HepG2 (cell line): ENCODE data around the gene AS3MT. TPM values are rescaled to one million over a fixed set of nuclear protein-coding genes. Genes with fewer than 3 reads are reported as not detected.

Experiments
- ATAC-seq: fragments of 200-7000 bp; cut with Tn5 transposase; 3 replicates; pipeline ENCODE4 v1.9.1; 2020; ENCODE audit warnings: mild to moderate bottlenecking, moderate library complexity
- BruUV-seq: library from RNA; stranded (reverse); fragments of 400-500 nt; replicated peaks from 2 replicates; lab custom pipeline; 2021; lab: Mats Ljungman, UMichigan
- CTCF ChIA-PET: fragments of 300-600 bp; formaldehyde crosslinking; extraction: SDS; loops from one replicate; lab custom pipeline; 2021; ENCODE audit warnings: low total read pairs, inconsistent platforms, low intra/inter-chr PET ratio; lab: Yijun Ruan, JAX
- POLR2A ChIA-PET: fragments of 350-600 bp; sonication (Branson Sonifier 250); formaldehyde crosslinking; loops from one replicate; lab custom pipeline; 2020; ENCODE audit warnings: antibody characterized with exemption, inconsistent platforms; lab: Yijun Ruan, JAX
- DNase-seq: peaks from one replicate; pipeline ENCODE4 v3.0.0-alpha.2; 2015; ENCODE audit warnings: low spot score
- FAIRE-seq: peaks from 3 replicates; lab custom pipeline; 2011; peaks lifted over from hg19 to GRCh38; lab: Jason Lieb, UNC
- H2AFZ ChIP-seq: one replicate; pipeline ENCODE4 v1.6.1; 2011; ENCODE audit warnings: low read length, inconsistent platforms
- H3K27ac ChIP-seq: fragments of 300-600 bp; 3 replicates; pipeline ENCODE4 v1.8.0; 2011; ENCODE audit warnings: mixed run types, mild to moderate bottlenecking, mixed read lengths, low read length, inconsistent platforms; ENCODE audit not compliant: insufficient read depth; ENCODE audit errors: extremely low read length
- H3K27me3 ChIP-seq, 2 experiments: fragments of 200-600 bp in 1 of 2; 2 replicates in 1 of 2; 3 replicates in 1 of 2; pipeline versions ENCODE4 v1.6.0 to v1.8.0; 2011; ENCODE audit warnings: low read length in 2 of 2, mild to moderate bottlenecking in 2 of 2, moderate library complexity in 2 of 2, inconsistent platforms in 1 of 2; ENCODE audit not compliant: insufficient read depth in 2 of 2, control insufficient read depth in 1 of 2
- H3K36me3 ChIP-seq, 2 experiments: fragments of 200-600 bp in 1 of 2; replicated peaks in 1 of 2; 2 replicates in 1 of 2; 3 replicates in 1 of 2; pipeline versions ENCODE4 v1.5.1 to v1.8.0; 2011; ENCODE audit warnings: low read length in 2 of 2, inconsistent platforms in 1 of 2; ENCODE audit not compliant: insufficient read depth in 2 of 2, control insufficient read depth in 1 of 2
- H3K4me1 ChIP-seq: 2 replicates; pipeline ENCODE4 v1.5.1; 2012; ENCODE audit warnings: low read length, inconsistent platforms; ENCODE audit not compliant: insufficient read depth
- H3K4me2 ChIP-seq: 2 replicates; pipeline ENCODE4 v1.6.0; 2011; ENCODE audit warnings: low read depth, low read length, inconsistent platforms
- H3K4me3 ChIP-seq, 3 experiments: fragments of 200-600 bp in 1 of 3; sonication (generic), shearing (Covaris generic) in 1 of 3; replicated peaks in 1 of 3; 2 replicates each; pipeline ENCODE4 v1.5.1; 2011 to 2016; ENCODE audit warnings: low read length in 3 of 3, inconsistent platforms in 2 of 3, low read depth in 2 of 3, mild to moderate bottlenecking in 2 of 3, control low read depth in 1 of 3, mixed read lengths in 1 of 3; ENCODE audit not compliant: insufficient read depth in 1 of 3
- H3K79me2 ChIP-seq: one replicate; pipeline ENCODE4 v1.6.1; 2011; ENCODE audit warnings: low read length, inconsistent platforms; ENCODE audit not compliant: insufficient read depth
- H3K9ac ChIP-seq: 2 replicates; pipeline ENCODE4 v1.6.0; 2011; ENCODE audit warnings: mild to moderate bottlenecking, low read depth, low read length, inconsistent platforms; ENCODE audit not compliant: insufficient read depth
- H3K9me3 ChIP-seq: 2 replicates; pipeline ENCODE4 v1.5.1; 2012; ENCODE audit warnings: mild to moderate bottlenecking, low read length
- H4K20me1 ChIP-seq: 2 replicates; pipeline ENCODE4 v1.6.0; 2011; ENCODE audit warnings: inconsistent platforms, mild to moderate bottlenecking, low read length, moderate library complexity; ENCODE audit not compliant: insufficient read depth
- BORCS8-MEF2B ChIP-seq: sonication (generic); formaldehyde crosslinking; IDR thresholded peaks from 2 replicates; pipeline ENCODE4 v1.8.0; 2022; ENCODE audit warnings: mild to moderate bottlenecking, missing genetic modification reagents
- ISL2 ChIP-seq: sonication (generic); formaldehyde crosslinking; IDR thresholded peaks from 2 replicates; pipeline ENCODE4 v1.5.0; 2020; ENCODE audit warnings: missing genetic modification reagents
- LCORL ChIP-seq, 2 experiments: fragments of 450-650 bp in 1 of 2; sonication (generic) in 1 of 2; formaldehyde crosslinking in 1 of 2; IDR thresholded peaks; 2 replicates each; pipeline versions ENCODE4 v1.5.0 to v1.6.1; 2017 to 2020; ENCODE audit warnings: antibody characterized with exemption in 1 of 2, missing genetic modification reagents in 1 of 2
- MED13 ChIP-seq: sonication (generic); formaldehyde crosslinking; IDR thresholded peaks from 2 replicates; pipeline ENCODE4 v1.5.0; 2020; ENCODE audit warnings: missing genetic modification reagents
- RBFOX2 ChIP-seq: fragments of 200-400 bp; formaldehyde crosslinking; IDR thresholded peaks from 2 replicates; pipeline ENCODE4 v1.6.1; 2017; ENCODE audit warnings: low read depth, mild to moderate bottlenecking, low read length
- SRSF4 ChIP-seq: fragments of 200-400 bp; formaldehyde crosslinking; IDR thresholded peaks from one replicate; pipeline ENCODE4 v1.6.1; 2018; ENCODE audit warnings: mild to moderate bottlenecking, low read depth, low read length, moderate library complexity; ENCODE audit not compliant: poor library complexity, severe bottlenecking
- THYN1 ChIP-seq: sonication (generic); formaldehyde crosslinking; IDR thresholded peaks from 2 replicates; pipeline ENCODE4 v1.8.1; 2023; ENCODE audit warnings: low read depth, mild to moderate bottlenecking, moderate library complexity, missing genetic modification reagents, borderline replicate concordance
- XRCC5 ChIP-seq: fragments of 200-400 bp; formaldehyde crosslinking; optimal IDR thresholded peaks from 2 replicates; pipeline ENCODE3; 2017; ENCODE audit warnings: mild to moderate bottlenecking, low read length
- ZBTB38 ChIP-seq: sonication (generic); formaldehyde crosslinking; IDR thresholded peaks from 2 replicates; pipeline ENCODE4 v1.5.1; 2020; ENCODE audit warnings: mild to moderate bottlenecking, missing genetic modification reagents
- ZNF180 ChIP-seq: sonication (generic); formaldehyde crosslinking; IDR thresholded peaks from 2 replicates; pipeline ENCODE4 v1.4.0; 2020; ENCODE audit warnings: low read depth, missing genetic modification reagents, borderline replicate concordance
- ZNF292 ChIP-seq: sonication (generic); formaldehyde crosslinking; IDR thresholded peaks from 2 replicates; pipeline ENCODE4 v1.8.1; 2022; ENCODE audit warnings: mild to moderate bottlenecking, low read depth, missing genetic modification reagents, borderline replicate concordance
- ZNF713 ChIP-seq: sonication (generic); formaldehyde crosslinking; IDR thresholded peaks from 2 replicates; pipeline ENCODE4 v1.4.0; 2020; ENCODE audit warnings: mild to moderate bottlenecking, missing genetic modification reagents
- WGBS: methylation state at CpG from one replicate; pipeline ENCODE4 v1.1.6; 2017; ENCODE audit warnings: low lambda C conversion rate; 5-methylcytosine and 5-hydroxymethylcytosine counted together
- in situ Hi-C: cut with HindIII; loops from 2 replicates; pipeline ENCODE4 v1.10.0; 2017; ENCODE audit warnings: low pct_unique_long_range_greater_than_20kb; ENCODE audit not compliant: extremely low pct_ligation_motif_present
- intact Hi-C: fragments of 100-400 bp; cut with micrococcal nuclease; formaldehyde crosslinking; loops from one replicate; pipeline ENCODE4 v1.10.0; 2022; ENCODE audit not compliant: unreplicated experiment
- polyA plus RNA-seq, 8 experiments: library from polyadenylated mRNA; depleted of rRNA in 3 of 8; stranded (reverse) in 7 of 8; unstranded in 1 of 8; fragments of >200 nt; fragmentation: Illumina TruSeq in 4 of 8; extraction: Trizol in 4 of 8; gene quantifications; 2 replicates each; pipeline versions ENCODE4 v1.2.1 to v1.2.3, GENCODE V29; 2011 to 2016; ENCODE audit warnings: low read depth in 4 of 8, missing spikeins in 1 of 8, mixed read lengths in 1 of 8; ENCODE audit not compliant: insufficient read depth in 1 of 8
- total RNA-seq, 5 experiments: library from RNA; depleted of rRNA; stranded (reverse); fragments of >200 nt; fragmentation: Illumina TruSeq; extraction: Trizol; gene quantifications; 2 replicates each; pipeline ENCODE4 v1.2.3, GENCODE V29; 2016; ENCODE audit warnings: low read depth in 1 of 5
- TF ChIP-seq, protein P1 (sequence below): sonication (generic); formaldehyde crosslinking; IDR thresholded peaks from 2 replicates; pipeline ENCODE4 v1.8.0; 2022; ENCODE audit warnings: missing genetic modification reagents, mild to moderate bottlenecking, inconsistent platforms, borderline replicate concordance

The AS3MT gene
- total and polyA plus RNA-seq, 2 of the 13 experiments (the other 11 are each of a cell fraction or from before 2014, with no cell fraction given), result 8.7 to 17.4 TPM

GRCh38 chr10:102870221-102870620 lies 951 bp downstream of the AS3MT start (continued):
- TF ChIP-seq BORCS8-MEF2B (CRISPR knock-in tag) (no peak), XRCC5 (peak; percentile 3), SRSF4 (no peak), ZBTB38 (CRISPR knock-in tag) (0 out of 2 replicates have a peak, but pooled peaks have one; percentile 20), MED13 (CRISPR knock-in tag) (no peak), ISL2 (CRISPR knock-in tag) (no peak), THYN1 (no peak), ZNF180 (CRISPR knock-in tag) (no peak)
- TF ChIP-seq, protein P1, sequence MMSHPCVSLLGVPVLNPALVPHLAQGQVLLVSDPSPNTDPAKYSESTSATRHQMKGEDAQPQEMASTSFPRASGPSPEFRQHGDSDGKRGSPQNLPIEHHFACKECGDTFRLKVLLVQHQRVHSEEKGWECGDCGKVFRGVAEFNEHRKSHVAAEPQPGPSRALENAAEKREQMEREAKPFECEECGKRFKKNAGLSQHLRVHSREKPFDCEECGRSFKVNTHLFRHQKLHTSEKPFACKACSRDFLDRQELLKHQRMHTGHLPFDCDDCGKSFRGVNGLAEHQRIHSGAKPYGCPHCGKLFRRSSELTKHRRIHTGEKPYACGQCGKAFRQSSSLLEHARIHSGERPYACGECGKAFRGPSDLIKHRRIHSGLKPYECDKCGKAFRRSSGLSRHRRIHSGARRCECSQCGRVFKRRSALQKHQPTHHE (CRISPR knock-in tag), result no peak

GRCh38 chr10:102872163-102872562 lies 2.9 kb downstream of the AS3MT start:
- Histone ChIP-seq H3K79me2 (no peaks in the 10 kb centered on the region), H3K36me3 (no peaks in the 10 kb centered on the region), H3K27ac (no peak overlapping the region), H3K4me1 (peaks cover 31% of the 10 kb centered on the region), H4K20me1 (no peaks in the 10 kb centered on the region), H3K4me2 (no peak overlapping the region), H2AFZ (no peak overlapping the region), H3K9me3 (no peaks in the 10 kb centered on the region), H3K4me3 (no peak overlapping the region), H3K27me3 (no peaks in the 10 kb centered on the region), H3K9ac (no peak overlapping the region)
- POLR2A ChIA-PET, result no interaction called here
- CTCF ChIA-PET, result no interaction called here
- intact Hi-C loops, result no loop called here
- DNase-seq (no peak), ATAC-seq (no peak), FAIRE-seq (no peak)
- TF ChIP-seq ZNF292 (CRISPR knock-in tag) (no peak), ZNF713 (CRISPR knock-in tag) (no peak), LCORL (IDR thresholded peaks at IDR 0.05) (no peak), LCORL (CRISPR knock-in tag; IDR thresholded peaks at IDR 0.05) (no peak), RBFOX2 (no peak), ZNF180 (CRISPR knock-in tag) (no peak)
- no TSS peak for BruUV-seq
- WGBS, result 96% methylated on average over 4 of the region's 4 CpGs
- in situ Hi-C loops, result no loop called here
